H1 (cell line): Measurements from ENCODE around the gene CABP5. TPM values are rescaled to one million over a fixed set of nuclear protein-coding genes. Genes with fewer than 3 reads are reported as not detected.
"Not testable (repeated sequence)": the region's sequence is repeated elsewhere in the genome, so short reads cannot be mapped to it uniquely, and the experiment has no call there.

Experiments
- CTCF ChIA-PET: fragments of 300-600 bp; sonication (Branson Sonifier 250); formaldehyde crosslinking; loops from one replicate; lab custom pipeline; 2021; ENCODE audit not compliant: partially characterized antibody; lab: Charles Lee
- POLR2A ChIA-PET: fragments of 300-600 bp; sonication (Branson Sonifier 250); formaldehyde crosslinking; loops from one replicate; lab custom pipeline; 2021; ENCODE audit warnings: inconsistent platforms; ENCODE audit not compliant: partially characterized antibody; lab: Charles Lee
- DNase-seq, 2 experiments: peaks; one replicate each; pipeline versions ENCODE4 v3.0.0 to v3.0.0-alpha.2; 2010 to 2022; ENCODE audit warnings: low spot score in 2 of 2, low read depth in 1 of 2, mixed read lengths in 1 of 2
- FAIRE-seq: peaks from 2 replicates; lab custom pipeline; 2011; peaks lifted over from hg19 to GRCh38; lab: Jason Lieb, UNC
- H2AFZ ChIP-seq: 2 replicates; pipeline ENCODE4 v1.8.1; 2012; ENCODE audit warnings: low read length, inconsistent platforms
- H2AK5ac ChIP-seq: 2 replicates; pipeline ENCODE4 v1.6.1; 2013; ENCODE audit warnings: low read depth, low read length
- H2BK120ac ChIP-seq: replicated peaks from 2 replicates; pipeline ENCODE3; 2013; ENCODE audit warnings: low read depth, low read length, inconsistent platforms
- H2BK12ac ChIP-seq: 2 replicates; pipeline ENCODE4 v1.6.1; 2013; ENCODE audit warnings: low read depth, low read length
- H2BK15ac ChIP-seq: 2 replicates; pipeline ENCODE4 v1.6.1; 2013; ENCODE audit warnings: low read length
- H2BK20ac ChIP-seq: 2 replicates; pipeline ENCODE4 v1.6.1; 2013; ENCODE audit warnings: low read length
- H2BK5ac ChIP-seq: 2 replicates; pipeline ENCODE4 v1.6.1; 2013; ENCODE audit warnings: low read depth, low read length
- H3K14ac ChIP-seq: 2 replicates; pipeline ENCODE4 v1.6.1; 2013; ENCODE audit warnings: inconsistent platforms; ENCODE audit not compliant: insufficient read length
- H3K18ac ChIP-seq: 2 replicates; pipeline ENCODE4 v1.6.1; 2013; ENCODE audit warnings: low read length; ENCODE audit errors: extremely low read depth
- H3K23ac ChIP-seq: 2 replicates; pipeline ENCODE4 v1.6.1; 2013; ENCODE audit warnings: inconsistent platforms; ENCODE audit not compliant: insufficient read length
- H3K23me2 ChIP-seq: 2 replicates; pipeline ENCODE4 v1.6.1; 2013; ENCODE audit warnings: low read depth, low read length
- H3K27ac ChIP-seq: 2 replicates; pipeline ENCODE4 v1.6.1; 2011; ENCODE audit warnings: low read depth, low read length, inconsistent platforms
- H3K27me3 ChIP-seq, 4 experiments: replicated peaks in 1 of 4; 1 replicate in 1 of 4; 2 replicates in 3 of 4; pipeline versions ENCODE4 v1.6.1 to v1.8.1; 2011 to 2013; ENCODE audit warnings: low read length in 3 of 4, mild to moderate bottlenecking in 3 of 4, inconsistent platforms in 2 of 4, mixed read lengths in 2 of 4, moderate library complexity in 1 of 4; ENCODE audit not compliant: control insufficient read depth in 3 of 4, insufficient read depth in 3 of 4; ENCODE audit errors: extremely low read depth in 1 of 4
- H3K36me3 ChIP-seq, 4 experiments: 2 replicates each; pipeline versions ENCODE4 v1.6.1 to v1.8.1; 2011 to 2013; ENCODE audit warnings: mild to moderate bottlenecking in 4 of 4, low read length in 3 of 4, moderate library complexity in 2 of 4, control low read depth in 1 of 4, inconsistent platforms in 1 of 4; ENCODE audit not compliant: insufficient read depth in 4 of 4, control insufficient read depth in 2 of 4
- H3K4ac ChIP-seq: replicated peaks from 2 replicates; pipeline ENCODE3; 2013; ENCODE audit warnings: low read length, low read depth, mixed read lengths, inconsistent platforms; ENCODE audit not compliant: insufficient read length
- H3K4me1 ChIP-seq, 4 experiments: replicated peaks in 1 of 4; 1 replicate in 1 of 4; 2 replicates in 3 of 4; pipeline versions ENCODE4 v1.6.1 to v1.8.1; 2011 to 2013; ENCODE audit warnings: low read length in 3 of 4, inconsistent platforms in 2 of 4, mixed read lengths in 1 of 4; ENCODE audit not compliant: insufficient read depth in 4 of 4, control insufficient read depth in 3 of 4
- H3K4me2 ChIP-seq, 2 experiments: 2 replicates each; pipeline versions ENCODE4 v1.6.1 to v1.8.1; 2011 to 2013; ENCODE audit warnings: low read depth in 2 of 2, low read length in 2 of 2, control low read depth in 1 of 2, inconsistent platforms in 1 of 2, mild to moderate bottlenecking in 1 of 2; ENCODE audit not compliant: insufficient read depth in 1 of 2
- H3K4me3 ChIP-seq, 4 experiments: fragments of 200-600, 300-600 bp in 1 of 4; sonication (generic), shearing (Covaris generic), sonication (Bioruptor Twin) in 1 of 4; 2 replicates each; pipeline versions ENCODE4 v1.5.1 to v1.8.1; 2011 to 2016; ENCODE audit warnings: low read length in 4 of 4, low read depth in 3 of 4, control low read depth in 2 of 4, inconsistent platforms in 2 of 4, mild to moderate bottlenecking in 2 of 4, mixed read lengths in 1 of 4, moderate library complexity in 1 of 4; ENCODE audit not compliant: insufficient read depth in 2 of 4; ENCODE audit errors: extremely low read depth in 1 of 4
- H3K56ac ChIP-seq: replicated peaks from 2 replicates; pipeline ENCODE3; 2013; ENCODE audit warnings: low read depth, mild to moderate bottlenecking, mixed read lengths, low read length, inconsistent platforms; ENCODE audit not compliant: insufficient read length
- H3K79me1 ChIP-seq: 2 replicates; pipeline ENCODE4 v1.6.1; 2013; ENCODE audit warnings: low read depth, low read length, control low read depth
- H3K79me2 ChIP-seq, 2 experiments: 2 replicates each; pipeline versions ENCODE4 v1.6.1 to v1.8.1; 2012 to 2013; ENCODE audit warnings: low read length in 2 of 2, mild to moderate bottlenecking in 2 of 2, inconsistent platforms in 1 of 2; ENCODE audit not compliant: insufficient read depth in 2 of 2, control insufficient read depth in 1 of 2
- H3K9ac ChIP-seq, 4 experiments: replicated peaks in 1 of 4; 1 replicate in 1 of 4; 2 replicates in 3 of 4; pipeline versions ENCODE4 v1.6.1 to v1.8.1; 2011 to 2013; ENCODE audit warnings: low read depth in 3 of 4, low read length in 3 of 4, control low read depth in 2 of 4, mild to moderate bottlenecking in 2 of 4, moderate library complexity in 2 of 4, inconsistent platforms in 1 of 4; ENCODE audit errors: extremely low read depth in 1 of 4
- H3K9me3 ChIP-seq, 2 experiments: 2 replicates each; pipeline versions ENCODE4 v1.6.1 to v1.8.1; 2012 to 2013; ENCODE audit warnings: mild to moderate bottlenecking in 2 of 2, moderate library complexity in 2 of 2, control low read depth in 1 of 2, inconsistent platforms in 1 of 2, low read depth in 1 of 2, low read length in 1 of 2, mixed read lengths in 1 of 2; ENCODE audit not compliant: insufficient read depth in 2 of 2
- H4K20me1 ChIP-seq, 2 experiments: replicated peaks in 1 of 2; 2 replicates each; pipeline versions ENCODE3 to v1.8.1; 2011 to 2013; ENCODE audit warnings: inconsistent platforms in 2 of 2, low read length in 2 of 2, mild to moderate bottlenecking in 1 of 2; ENCODE audit not compliant: insufficient read depth in 2 of 2, control insufficient read depth in 1 of 2
- H4K5ac ChIP-seq: 2 replicates; pipeline ENCODE4 v1.6.1; 2013; ENCODE audit warnings: low read length, low read depth, mixed read lengths, inconsistent platforms; ENCODE audit not compliant: insufficient read length
- H4K8ac ChIP-seq: 2 replicates; pipeline ENCODE4 v1.8.0; 2013; ENCODE audit warnings: mild to moderate bottlenecking, moderate library complexity, low read length, inconsistent platforms; ENCODE audit not compliant: insufficient read depth; ENCODE audit errors: extremely low read depth
- H4K91ac ChIP-seq: replicated peaks from 2 replicates; pipeline ENCODE3; 2013; ENCODE audit warnings: low read length, mixed read lengths, inconsistent platforms; ENCODE audit not compliant: insufficient read length
- BACH1 ChIP-seq: IDR thresholded peaks from 2 replicates; pipeline ENCODE4 v1.6.1; 2012; ENCODE audit warnings: low read length, improper control_type of control experiment
- CBX5 ChIP-seq: fragments of 300-800, 300-1000 bp; sonication (generic); IDR thresholded peaks from 2 replicates; pipeline ENCODE4 v1.7.1; 2016; ENCODE audit warnings: antibody characterized with exemption, low read length, low read depth
- RAD21 ChIP-seq, 2 experiments: IDR thresholded peaks in 1 of 2; conservative IDR thresholded peaks in 1 of 2; 2 replicates each; pipeline ENCODE4 v1.6.1; 2011; ENCODE audit warnings: low read depth in 2 of 2, low read length in 2 of 2, improper control_type of control experiment in 1 of 2, inconsistent platforms in 1 of 2, mild to moderate bottlenecking in 1 of 2, moderate library complexity in 1 of 2
- SIRT6 ChIP-seq: IDR thresholded peaks from one replicate; pipeline ENCODE4 v1.7.1; 2012; ENCODE audit warnings: low read length, inconsistent platforms
- SIX5 ChIP-seq: IDR thresholded peaks from 2 replicates; pipeline ENCODE4 v1.6.1; 2011; ENCODE audit warnings: mild to moderate bottlenecking, low read depth, low read length
- ZNF274 ChIP-seq: IDR thresholded peaks from 2 replicates; pipeline ENCODE4 v1.7.0; 2012; ENCODE audit warnings: low read length, borderline replicate concordance; ENCODE audit errors: extremely low read depth
- WGBS, 2 experiments: shearing (Covaris generic) in 1 of 2; methylation state at CpG; one replicate each; pipeline versions ENCODE4 v1.1.6 to v1.1.7; 2013 to 2015; ENCODE audit warnings: low lambda C conversion rate in 2 of 2, mixed read lengths in 2 of 2, inconsistent platforms in 1 of 2, low coverage in 1 of 2, missing lambda C conversion rate in 1 of 2; ENCODE audit not compliant: insufficient replicate concordance in 2 of 2, insufficient coverage in 1 of 2, insufficient read length in 1 of 2; ENCODE audit errors: extremely low coverage in 1 of 2, missing lambda C conversion rate in 1 of 2; 5-methylcytosine and 5-hydroxymethylcytosine counted together
- polyA plus RNA-seq, 7 experiments: library from polyadenylated mRNA; depleted of rRNA in 3 of 7; stranded (reverse) in 5 of 7; unstranded in 2 of 7; fragments of >200 nt in 5 of 7; fragments of 200-250 nt in 2 of 7; gene quantifications; 1 replicate in 5 of 7; 2 replicates in 1 of 7; 4 replicates in 1 of 7; pipeline versions ENCODE4 v1.2.1 to v1.2.3, GENCODE V29; 2011 to 2013; ENCODE audit warnings: missing spikeins in 2 of 7, mixed read lengths in 2 of 7
- total RNA-seq: library from RNA; stranded (reverse); fragmentation: NEBNext Ultra II Directional; extraction: Animal tissue kit (Norgen Biotek cat#: 25700); gene quantifications from 2 replicates; pipeline ENCODE4 v1.2.1, GENCODE V29; 2021

The CABP5 gene
- total and polyA plus RNA-seq, 2 of the 8 experiments (the other 6 are each of a cell fraction or from before 2014, with no cell fraction given): not detected

GRCh38 chr19:48043675-48044258 lies at the start of gene CABP5 (continued):
- no peak for TF ChIP-seq SIRT6
- no peak for TF ChIP-seq RAD21 (IDR thresholded peaks at IDR 0.05 in 1 of 2, conservative IDR thresholded peaks at IDR 0.05 in 1 of 2; ENCODE audit: low read depth in 2 of 2, low read length in 2 of 2)
- TF ChIP-seq ZNF274: no peak
- TF ChIP-seq BACH1: no peak
- no peak for TF ChIP-seq CBX5
- no peak for TF ChIP-seq SIX5

- H3K27me3 ChIP-seq, H2AK5ac ChIP-seq, DNase-seq, H4K20me1 ChIP-seq, H3K27ac ChIP-seq, H3K9me3 ChIP-seq, H2BK5ac ChIP-seq, H3K79me2 ChIP-seq, H2BK120ac ChIP-seq, H3K36me3 ChIP-seq, H2AFZ ChIP-seq, H3K9ac ChIP-seq, H3K23me2 ChIP-seq, H2BK12ac ChIP-seq, H3K56ac ChIP-seq, H4K8ac ChIP-seq, H3K14ac ChIP-seq, H3K79me1 ChIP-seq, H4K91ac ChIP-seq, H3K18ac ChIP-seq, H3K4me2 ChIP-seq, FAIRE-seq, H2BK15ac ChIP-seq, H3K4me1 ChIP-seq, H3K4ac ChIP-seq, H2BK20ac ChIP-seq, H3K23ac ChIP-seq, POLR2A ChIA-PET, H3K4me3 ChIP-seq, H4K5ac ChIP-seq: not testable (repeated sequence)
- CTCF ChIA-PET: interaction anchor here (1.6 to 1.9 kb wide), 3 partner anchors 11 to 127 kb away, joined by 6 to 9 read pairs (median 6); no protein-coding TSS in a partner anchor
- WGBS, 2 experiments: 92% methylated on average over 13 of the region's 13 CpGs; no CpG with 5 or more reads in 1 of the 2 experiments
These were observed 47.3 kb upstream of the CABP5 start for GRCh38 chr19:48091111-48091718.
